ENCODE results near the gene CAMK2B. TPM values are rescaled to one million over a fixed set of nuclear protein-coding genes. Genes with fewer than 3 reads are reported as not detected.

Gene CAMK2B
- total RNA-seq, 1 donor from 2014 or later, result not detected

DNA sequence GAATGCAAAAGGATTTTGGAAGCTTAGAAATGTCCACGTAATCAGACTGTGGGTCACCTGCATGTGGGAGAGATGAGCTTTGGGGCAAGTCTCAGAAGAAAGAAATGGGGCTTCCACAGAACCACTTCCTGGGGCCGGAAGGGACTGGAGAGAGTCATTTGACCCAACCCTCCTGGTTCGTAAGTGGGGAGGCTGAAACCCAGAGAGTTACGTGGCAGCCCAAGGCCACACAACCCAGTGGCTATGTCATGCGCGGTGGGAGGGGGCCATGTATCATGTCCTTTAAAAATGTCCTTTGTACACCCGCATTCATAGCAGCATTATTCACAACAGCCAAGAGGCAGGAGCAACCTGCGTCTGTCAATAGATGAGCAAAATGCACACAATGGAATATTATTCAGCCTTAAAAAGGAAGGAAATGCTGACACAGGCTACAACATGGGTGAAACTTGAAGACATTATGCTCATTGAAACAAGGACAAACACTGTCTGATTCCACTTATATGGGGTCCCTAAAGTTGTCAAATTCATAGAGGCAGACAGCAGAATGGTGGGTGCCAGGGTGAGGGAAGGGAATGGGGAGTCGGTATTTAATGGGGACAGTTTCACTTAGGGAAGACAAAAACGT lies 15.1 kb downstream of the CAMK2B start:
- TF ChIP-seq, protein P1, sequence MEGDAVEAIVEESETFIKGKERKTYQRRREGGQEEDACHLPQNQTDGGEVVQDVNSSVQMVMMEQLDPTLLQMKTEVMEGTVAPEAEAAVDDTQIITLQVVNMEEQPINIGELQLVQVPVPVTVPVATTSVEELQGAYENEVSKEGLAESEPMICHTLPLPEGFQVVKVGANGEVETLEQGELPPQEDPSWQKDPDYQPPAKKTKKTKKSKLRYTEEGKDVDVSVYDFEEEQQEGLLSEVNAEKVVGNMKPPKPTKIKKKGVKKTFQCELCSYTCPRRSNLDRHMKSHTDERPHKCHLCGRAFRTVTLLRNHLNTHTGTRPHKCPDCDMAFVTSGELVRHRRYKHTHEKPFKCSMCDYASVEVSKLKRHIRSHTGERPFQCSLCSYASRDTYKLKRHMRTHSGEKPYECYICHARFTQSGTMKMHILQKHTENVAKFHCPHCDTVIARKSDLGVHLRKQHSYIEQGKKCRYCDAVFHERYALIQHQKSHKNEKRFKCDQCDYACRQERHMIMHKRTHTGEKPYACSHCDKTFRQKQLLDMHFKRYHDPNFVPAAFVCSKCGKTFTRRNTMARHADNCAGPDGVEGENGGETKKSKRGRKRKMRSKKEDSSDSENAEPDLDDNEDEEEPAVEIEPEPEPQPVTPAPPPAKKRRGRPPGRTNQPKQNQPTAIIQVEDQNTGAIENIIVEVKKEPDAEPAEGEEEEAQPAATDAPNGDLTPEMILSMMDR (conservative IDR thresholded peaks at IDR 0.05; ENCODE audit: low read depth, low read length), result no peak

DNA sequence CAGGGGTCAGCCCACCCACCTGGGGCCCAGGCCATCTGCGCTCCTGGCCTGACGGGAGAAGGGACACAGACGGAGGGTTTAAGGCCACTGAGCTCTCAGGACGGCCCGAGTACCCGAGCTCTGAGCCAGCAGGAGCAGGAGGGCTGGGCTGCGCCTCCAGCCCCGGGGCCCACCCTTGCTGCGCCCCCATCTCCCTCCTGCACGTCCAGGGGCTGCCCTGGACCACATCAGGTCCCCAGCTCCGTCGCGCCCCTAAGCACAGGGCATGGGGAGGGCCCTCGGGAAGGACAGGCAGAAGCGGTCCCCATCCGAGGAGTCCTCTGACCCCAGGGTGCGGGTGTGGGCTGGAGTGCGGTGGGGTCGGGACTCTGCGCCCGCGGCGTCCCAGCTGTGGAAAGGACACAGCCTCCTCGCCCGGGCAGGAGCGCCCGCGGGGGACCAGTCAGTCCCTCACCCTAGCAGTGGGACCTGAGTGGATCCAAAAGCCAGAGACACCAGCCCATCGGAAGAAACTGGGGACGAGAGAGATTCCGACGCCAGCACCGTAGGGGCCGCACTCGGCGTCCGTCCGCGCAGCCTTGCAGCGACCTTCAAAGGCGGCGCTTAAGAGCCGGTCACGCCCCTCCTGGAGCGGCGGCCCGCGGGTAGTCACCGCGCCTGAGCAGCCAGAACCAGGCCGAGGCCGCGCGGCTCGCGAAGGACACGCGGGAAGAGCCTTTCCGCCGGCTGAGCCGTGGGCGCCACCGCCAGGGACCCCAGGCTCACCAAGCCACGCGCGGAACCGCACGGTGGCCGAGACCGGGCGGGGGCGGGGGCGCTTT lies 15.9 kb downstream of the CAMK2B start:
- peak overlapping the region; percentile 43 for H3K4me3 ChIP-seq (ENCODE audit: low read depth, low read length)

More for the DNA sequence above, 15.1 kb downstream of the CAMK2B start:
- no peak for DNase-seq (ENCODE audit: low read depth)
- peak overlapping the region; percentile 43 for H3K4me3 ChIP-seq (ENCODE audit: low read depth, low read length)

DNA sequence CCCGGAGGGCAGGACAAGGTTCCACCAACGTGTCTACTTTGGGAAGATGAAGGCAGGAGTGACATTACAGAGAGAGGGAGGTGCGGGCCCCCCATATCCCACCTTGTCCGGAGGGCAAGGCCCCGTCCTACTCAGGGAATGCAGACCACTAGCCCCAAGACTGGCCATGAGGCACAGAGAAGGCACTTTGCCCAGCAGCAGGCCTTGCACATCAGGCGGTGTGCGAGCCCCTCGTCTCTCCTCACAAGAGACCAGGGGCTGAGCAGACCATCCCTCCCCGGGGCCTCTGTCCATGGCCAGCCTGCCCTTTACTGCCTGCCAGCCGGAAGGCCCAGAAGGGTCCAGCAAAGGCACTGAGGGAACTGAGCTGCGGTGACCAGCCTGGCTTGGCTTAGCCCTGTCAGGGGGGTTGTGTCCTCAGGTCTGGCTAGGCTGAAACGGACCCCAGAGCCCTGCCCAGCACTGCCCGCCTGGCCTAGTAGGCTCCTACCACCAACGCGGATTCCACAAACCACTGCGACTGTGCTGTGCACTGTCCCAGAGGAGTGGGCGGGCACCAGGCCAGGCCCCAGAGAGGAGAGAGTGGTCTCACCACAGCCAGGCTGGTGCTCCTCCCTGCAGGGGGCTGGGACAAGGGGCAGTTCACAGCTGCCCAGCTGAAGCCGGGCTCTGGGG lies 16.7 kb downstream of the CAMK2B start:
- TF ChIP-seq, protein P1 (conservative IDR thresholded peaks at IDR 0.05; ENCODE audit: low read depth, low read length), result no peak

More for the DNA sequence above, 15.9 kb downstream of the CAMK2B start:
- TF ChIP-seq, protein P1 (conservative IDR thresholded peaks at IDR 0.05; ENCODE audit: low read depth, low read length), result no peak
- no peak for DNase-seq (ENCODE audit: low read depth)

DNA sequence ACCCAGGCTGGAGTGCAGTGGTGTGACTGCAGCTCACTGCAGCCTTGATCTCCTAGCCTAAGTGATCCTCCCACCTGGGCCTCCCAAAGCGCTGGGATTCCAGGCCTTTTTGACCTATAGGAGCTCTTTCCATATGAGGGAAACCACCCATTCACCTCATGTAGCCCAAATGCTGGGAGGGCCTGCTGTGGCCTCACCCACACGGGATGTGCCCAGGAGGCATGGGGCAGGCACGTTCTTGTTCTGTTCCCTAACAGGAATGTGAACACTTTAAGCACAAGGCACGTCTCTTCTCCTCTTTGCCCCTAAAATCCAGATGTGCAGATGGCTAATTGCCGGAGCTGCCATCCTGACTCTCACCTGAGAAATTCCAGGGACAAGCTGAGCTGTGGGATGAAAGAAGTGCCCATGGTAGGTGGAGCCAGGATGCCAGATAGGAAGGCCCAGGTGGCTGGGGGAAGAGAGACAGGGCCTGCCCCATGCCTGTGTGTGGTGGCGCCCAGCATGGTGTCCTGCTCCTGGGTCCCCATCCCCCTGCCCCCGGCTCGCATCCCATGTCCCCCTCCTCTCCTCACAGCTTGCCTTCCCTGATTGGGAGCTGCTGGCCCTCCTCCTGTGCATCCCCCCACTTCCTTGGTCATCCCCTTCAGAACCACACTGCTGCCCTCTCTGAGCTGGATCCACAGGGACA lies 17.3 kb downstream of the CAMK2B start:
- DNase-seq (ENCODE audit: low read depth), result no peak
- TF ChIP-seq, protein P1 (conservative IDR thresholded peaks at IDR 0.05; ENCODE audit: low read depth, low read length), result no peak
- no peak overlapping the region for H3K4me3 ChIP-seq (ENCODE audit: low read depth, low read length)

More for the DNA sequence above, 16.7 kb downstream of the CAMK2B start:
- no peak overlapping the region for H3K4me3 ChIP-seq (ENCODE audit: low read depth, low read length)
- DNase-seq (ENCODE audit: low read depth), result no peak

DNA sequence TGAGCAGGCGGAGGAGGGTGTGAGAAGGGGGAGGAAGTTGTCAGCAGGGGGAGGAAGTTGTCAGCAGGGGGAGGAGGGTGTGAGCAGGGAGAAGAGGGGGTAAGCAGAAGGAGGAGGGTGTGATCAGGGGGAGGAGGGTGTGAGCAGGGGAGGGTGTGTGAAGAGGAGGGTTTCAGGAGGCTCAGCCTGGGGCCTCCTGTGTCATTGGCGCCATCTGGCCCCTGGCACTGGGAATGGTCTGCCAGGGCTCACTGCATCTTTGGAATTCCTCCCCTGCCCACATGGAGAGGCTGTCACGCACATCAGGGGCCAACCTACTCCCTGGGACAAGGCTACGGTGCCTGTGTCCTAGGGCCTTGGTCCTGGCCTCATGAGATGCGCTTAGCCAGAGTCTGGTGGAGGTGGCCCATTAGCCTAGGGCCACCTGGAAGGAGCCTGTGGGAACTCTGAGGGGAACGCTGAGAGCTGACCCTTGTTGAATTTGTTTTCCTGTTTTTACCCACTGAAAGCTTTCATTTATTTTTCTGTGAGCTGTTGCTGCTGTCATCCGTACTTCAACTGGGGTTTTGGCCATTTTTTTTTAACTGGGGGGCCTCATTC lies 18.0 kb downstream of the CAMK2B start:
- H3K4me3 ChIP-seq (ENCODE audit: low read depth, low read length), result no peak overlapping the region
- peak; percentile 42 for DNase-seq (ENCODE audit: low read depth)
- TF ChIP-seq, protein P1 (conservative IDR thresholded peaks at IDR 0.05; ENCODE audit: low read depth, low read length), result peak; percentile 63

DNA sequence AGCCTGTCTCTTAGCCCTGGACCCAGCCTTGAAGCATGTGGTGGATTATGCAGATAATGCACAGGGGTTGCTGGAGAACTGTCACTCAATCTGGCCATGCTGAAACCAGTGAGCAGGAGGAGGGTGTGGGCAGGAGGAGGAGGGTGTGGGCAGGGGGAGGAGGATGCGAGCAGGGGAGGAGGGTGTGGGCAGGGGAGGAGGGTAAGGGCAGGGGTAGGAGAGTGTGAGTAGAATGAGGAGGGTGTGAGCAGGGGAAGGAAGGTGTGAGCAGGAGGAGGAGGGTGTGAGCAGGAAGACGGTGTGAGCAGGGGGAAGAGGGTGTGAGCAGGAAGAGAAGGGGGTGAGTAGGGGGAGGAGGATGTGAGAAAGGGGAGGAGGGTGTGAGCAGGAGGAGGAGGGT lies 18.8 kb downstream of the CAMK2B start:
- TF ChIP-seq, protein P1 (conservative IDR thresholded peaks at IDR 0.05; ENCODE audit: low read depth, low read length), result no peak
- no peak overlapping the region for H3K4me3 ChIP-seq (ENCODE audit: low read depth, low read length)
- no peak for DNase-seq (ENCODE audit: low read depth)

Measured in epithelial cell of proximal tubule (primary cell).